Natural killer cell treated with Interleukin-12 subunit alpha and Interleukin-12 subunit beta and Interleukin-15 and Interleukin-18, amount 100 ng/mL, for 72 hours (primary cell): ENCODE measurements around the gene DNAH17. TPM values are rescaled to one million over a fixed set of nuclear protein-coding genes. Genes with fewer than 3 reads are reported as not detected.

Source experiments
- ATAC-seq, 2 donors: fragments of 150-1000 bp; cut with Tn5 transposase in 1 of 2; sonication (Bioruptor Pico), chemical (Tn5 transposase) in 1 of 2; 2 replicates each; pipeline ENCODE4 v1.10.0; 2021
- DNase-seq: peaks from one replicate; pipeline ENCODE4 v3.0.0; 2022; ENCODE audit warnings: low spot score
- H3K27ac Mint-ChIP-seq, 2 donors: 1 replicate in 1 of 2; 2 replicates in 1 of 2; pipeline ENCODE4 v1.8.0; 2022; ENCODE audit warnings: mixed read lengths in 2 of 2, mild to moderate bottlenecking in 1 of 2, moderate library complexity in 1 of 2
- H3K27me3 Mint-ChIP-seq, 2 donors: 1 replicate in 1 of 2; 2 replicates in 1 of 2; pipeline ENCODE4 v1.8.0; 2022; ENCODE audit warnings: mixed read lengths in 2 of 2
- H3K36me3 Mint-ChIP-seq: one replicate; pipeline ENCODE4 v1.8.0; 2022; ENCODE audit warnings: mixed read lengths
- H3K4me1 Mint-ChIP-seq, 2 donors: 1 replicate in 1 of 2; 2 replicates in 1 of 2; pipeline ENCODE4 v1.8.0; 2022; ENCODE audit warnings: low read depth in 2 of 2, mixed read lengths in 2 of 2, mild to moderate bottlenecking in 1 of 2
- H3K4me3 Mint-ChIP-seq: one replicate; pipeline ENCODE4 v1.8.0; 2022; ENCODE audit warnings: mixed read lengths
- H3K9me3 Mint-ChIP-seq: 2 replicates; pipeline ENCODE4 v1.8.0; 2022; ENCODE audit warnings: mixed read lengths
- total RNA-seq, 2 donors: library from RNA; stranded (reverse); gene quantifications; one replicate each; pipeline ENCODE4 v1.2.3, GENCODE V29; 2022

DNAH17 gene
- total RNA-seq, 2 donors from 2014 or later: 0.14 to 0.22 TPM

DNA sequence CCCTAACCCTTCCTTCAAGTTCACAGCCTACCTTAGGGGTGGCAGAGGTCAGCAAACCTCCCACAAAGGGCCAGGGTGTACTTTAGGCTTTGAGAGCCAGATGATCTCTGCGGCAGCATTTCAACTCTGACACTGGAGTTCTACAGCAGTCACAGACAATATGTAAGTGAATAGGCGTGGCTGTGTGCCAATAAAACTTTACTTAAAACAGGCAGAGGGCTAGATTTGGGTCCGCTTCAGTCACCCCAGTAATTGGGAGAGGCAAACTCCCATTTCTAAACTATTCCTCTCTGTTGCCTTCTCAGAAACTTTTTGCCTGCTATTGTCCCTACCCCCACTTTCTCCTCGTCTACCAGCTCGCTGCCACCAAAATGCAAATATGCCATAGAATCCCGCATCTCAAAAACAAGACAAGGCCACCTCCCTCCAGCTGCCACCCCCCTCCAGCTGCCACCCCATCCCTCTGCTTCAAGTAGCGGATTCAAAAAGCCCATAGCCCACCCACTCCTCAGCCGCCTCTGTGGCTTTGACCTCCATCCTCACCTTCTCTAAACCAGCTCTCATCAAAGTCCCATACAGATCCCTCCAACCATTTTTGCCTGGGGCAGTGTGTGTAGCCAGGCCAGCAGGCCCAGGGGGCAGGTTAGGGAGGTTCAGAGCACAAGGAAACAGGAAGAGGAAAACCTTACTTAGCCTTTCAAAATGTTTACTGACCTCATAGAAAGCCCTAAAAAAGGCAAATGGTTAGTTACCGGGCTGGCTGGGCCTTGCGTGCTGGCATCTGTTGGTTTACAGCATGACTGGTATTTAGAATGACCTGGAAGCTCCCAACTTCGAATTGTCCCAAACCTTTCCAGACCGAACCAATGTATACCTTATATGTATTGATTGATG, 19.9 kb upstream of the DNAH17 start:
- no peak for DNase-seq
- no peaks in the 10 kb centered on the region for H3K36me3 Mint-ChIP-seq
- H3K9me3 Mint-ChIP-seq: no peaks in the 10 kb centered on the region
- peaks cover 2 to 22% of the 10 kb centered on the region in 2 donors for H3K4me1 Mint-ChIP-seq
- H3K27me3 Mint-ChIP-seq: peaks cover 4 to 18% of the 10 kb centered on the region in 2 donors
- no peak overlapping the region for H3K4me3 Mint-ChIP-seq
- peak overlapping the region in 1 of 2 donors; percentile 69 for H3K27ac Mint-ChIP-seq
- ATAC-seq: no peak

DNA sequence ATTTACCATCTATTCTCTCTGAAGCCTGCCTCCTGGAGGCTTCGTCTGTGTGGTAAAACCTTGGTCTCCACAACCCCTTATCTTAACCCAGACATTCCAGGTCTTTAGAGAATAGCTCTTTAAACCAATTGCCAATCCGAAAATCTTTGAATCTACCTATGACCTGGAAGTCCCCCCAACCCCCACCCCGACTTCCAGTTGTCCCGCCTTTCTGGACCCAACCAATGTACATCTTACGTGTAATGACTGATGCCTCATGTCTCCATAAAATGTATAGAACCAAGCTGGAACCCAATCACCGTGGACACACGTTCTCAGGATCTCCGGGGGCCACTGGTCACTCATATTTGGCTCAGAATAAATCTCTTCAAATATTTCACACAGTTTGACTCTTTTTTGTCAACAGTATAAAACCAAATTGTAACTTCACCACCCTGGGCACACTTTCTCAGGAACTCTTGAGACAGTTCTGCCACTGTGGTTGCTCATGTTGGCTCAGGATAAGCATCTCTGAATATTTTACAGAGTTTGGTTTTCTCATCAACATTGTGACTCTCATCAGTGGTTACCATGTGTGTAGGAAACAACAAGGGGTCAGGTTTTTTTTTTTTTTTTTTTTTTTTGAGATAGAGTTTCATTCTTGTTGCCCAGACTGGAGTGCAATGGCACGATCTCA, 18.1 kb upstream of the DNAH17 start:
- Mint-ChIP-seq H3K36me3 (no peaks in the 10 kb centered on the region), H3K4me3 (no peak overlapping the region), H3K9me3 (no peaks in the 10 kb centered on the region), H3K27ac (peak overlapping the region in 1 of 2 donors; percentile 82), H3K4me1 (peaks cover 5 to 24% of the 10 kb centered on the region in 2 donors), H3K27me3 (peaks cover 4 to 18% of the 10 kb centered on the region in 2 donors)
- ATAC-seq: no peak
- no peak for DNase-seq

DNA sequence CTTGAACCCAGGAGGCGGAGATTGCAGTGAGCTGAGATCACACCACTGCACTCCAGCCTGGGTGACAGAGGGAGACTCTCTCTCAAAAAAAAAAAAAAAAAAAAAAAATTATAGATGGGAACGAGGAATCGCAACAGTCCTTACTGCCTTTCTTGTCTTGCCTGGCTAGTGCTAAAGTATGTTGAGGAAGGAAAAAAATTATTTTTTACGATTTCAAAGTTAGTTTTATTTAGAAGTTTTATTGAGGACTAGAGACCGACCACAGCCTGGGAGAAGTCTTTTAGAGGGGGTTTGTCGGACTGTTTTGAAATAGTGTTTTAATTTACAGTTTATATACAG, 15.8 kb upstream of the DNAH17 start:
- Mint-ChIP-seq H3K4me1 (peaks cover 5 to 20% of the 10 kb centered on the region in 2 donors), H3K36me3 (no peaks in the 10 kb centered on the region), H3K4me3 (peak overlapping the region; percentile 43), H3K27ac (peak overlapping the region in 1 of 2 donors; percentile 97), H3K9me3 (no peaks in the 10 kb centered on the region), H3K27me3 (peaks cover 0 to 18% of the 10 kb centered on the region in 2 donors)
- DNase-seq: no peak
- ATAC-seq: no peak

GRCh38 chr17:78591263-78591671, 14.1 kb upstream of the DNAH17 start:
- Mint-ChIP-seq H3K27ac (peak overlapping the region in 1 of 2 donors; percentile 33), H3K4me1 (peaks cover 5 to 17% of the 10 kb centered on the region in 2 donors), H3K4me3 (no peak overlapping the region), H3K27me3 (peaks cover 0 to 8% of the 10 kb centered on the region in 2 donors), H3K9me3 (no peaks in the 10 kb centered on the region), H3K36me3 (no peaks in the 10 kb centered on the region)
- DNase-seq (no peak), ATAC-seq (no peak)

DNA sequence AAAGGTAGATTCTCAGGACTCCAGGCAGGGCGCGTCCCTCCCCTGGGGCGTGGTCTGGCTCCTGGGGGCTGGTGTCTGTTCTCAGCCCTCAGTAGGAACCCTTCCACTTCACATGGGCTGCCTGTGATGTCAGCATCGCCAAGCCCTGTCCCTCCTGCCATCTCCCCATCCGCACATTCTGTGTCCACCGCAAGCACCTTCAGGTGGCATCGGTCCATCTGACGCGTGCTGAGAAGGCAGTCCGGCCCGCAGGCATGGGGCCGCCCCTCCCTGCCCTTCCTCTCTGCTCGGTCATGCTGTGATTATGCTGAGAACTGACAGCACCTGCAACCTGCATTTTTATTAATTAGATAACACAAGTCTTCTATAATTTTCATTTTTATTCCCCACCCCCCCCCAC, 12.7 kb upstream of the DNAH17 start:
- Mint-ChIP-seq H3K4me1 (peaks cover 5 to 13% of the 10 kb centered on the region in 2 donors), H3K9me3 (no peaks in the 10 kb centered on the region), H3K36me3 (no peaks in the 10 kb centered on the region), H3K27ac (no peak overlapping the region), H3K4me3 (no peak overlapping the region), H3K27me3 (peaks cover 0 to 7% of the 10 kb centered on the region in 2 donors)
- no peak for DNase-seq
- ATAC-seq: no peak

GRCh38 chr17:78589031-78589675, 12.0 kb upstream of the DNAH17 start:
- Mint-ChIP-seq H3K36me3 (no peaks in the 10 kb centered on the region), H3K4me1 (peaks cover 5 to 15% of the 10 kb centered on the region in 2 donors), H3K27ac (peak overlapping the region in 1 of 2 donors; percentile 73), H3K9me3 (no peaks in the 10 kb centered on the region), H3K4me3 (no peak overlapping the region), H3K27me3 (peaks cover 3 to 5% of the 10 kb centered on the region in 2 donors)
- DNase-seq (no peak), ATAC-seq (no peak)

DNA sequence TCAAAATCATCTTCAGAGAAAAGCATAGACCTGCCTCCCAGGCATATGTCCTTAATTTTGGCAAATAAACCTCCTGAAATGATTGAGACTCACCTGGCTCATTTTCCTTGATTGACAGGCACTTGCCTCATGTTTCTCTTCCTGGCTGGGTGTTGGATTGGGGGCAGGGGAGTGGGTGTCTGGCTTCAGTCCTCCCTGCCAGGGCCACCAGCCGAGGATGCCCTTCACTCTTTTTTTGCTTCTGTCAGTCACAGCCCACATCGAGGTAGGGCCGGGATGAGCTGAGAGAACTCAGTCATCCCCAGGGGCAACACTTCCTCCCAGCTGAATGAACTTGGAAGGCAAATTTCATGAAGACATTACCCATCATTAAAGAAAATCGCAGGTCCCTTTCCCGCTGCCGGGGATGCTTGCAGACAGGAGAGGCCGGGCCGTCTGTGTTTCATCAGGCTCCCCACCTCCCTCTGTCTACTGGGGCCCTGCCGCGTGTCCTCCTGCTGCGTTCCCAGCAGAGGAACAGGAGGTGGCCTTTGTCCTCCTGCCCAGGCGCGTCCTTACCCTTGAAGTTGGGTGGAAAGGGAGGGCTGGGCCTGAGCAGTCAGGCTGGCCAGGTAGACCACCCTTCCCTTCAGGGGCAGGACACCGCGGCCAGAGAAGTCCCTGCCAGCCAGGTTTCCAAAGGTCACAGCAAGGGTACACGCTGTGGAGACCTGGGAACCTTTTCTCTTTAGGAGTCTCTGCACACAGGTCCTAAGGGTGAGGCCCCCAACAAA, 11.2 kb upstream of the DNAH17 start:
- Mint-ChIP-seq H3K27ac (peak overlapping the region in 1 of 2 donors; percentile 73), H3K9me3 (peaks cover 2% of the 10 kb centered on the region), H3K4me1 (peaks cover 5 to 18% of the 10 kb centered on the region in 2 donors), H3K36me3 (no peaks in the 10 kb centered on the region), H3K4me3 (no peak overlapping the region), H3K27me3 (peaks cover 6 to 12% of the 10 kb centered on the region in 2 donors)
- DNase-seq: no peak
- no peak for ATAC-seq

DNA sequence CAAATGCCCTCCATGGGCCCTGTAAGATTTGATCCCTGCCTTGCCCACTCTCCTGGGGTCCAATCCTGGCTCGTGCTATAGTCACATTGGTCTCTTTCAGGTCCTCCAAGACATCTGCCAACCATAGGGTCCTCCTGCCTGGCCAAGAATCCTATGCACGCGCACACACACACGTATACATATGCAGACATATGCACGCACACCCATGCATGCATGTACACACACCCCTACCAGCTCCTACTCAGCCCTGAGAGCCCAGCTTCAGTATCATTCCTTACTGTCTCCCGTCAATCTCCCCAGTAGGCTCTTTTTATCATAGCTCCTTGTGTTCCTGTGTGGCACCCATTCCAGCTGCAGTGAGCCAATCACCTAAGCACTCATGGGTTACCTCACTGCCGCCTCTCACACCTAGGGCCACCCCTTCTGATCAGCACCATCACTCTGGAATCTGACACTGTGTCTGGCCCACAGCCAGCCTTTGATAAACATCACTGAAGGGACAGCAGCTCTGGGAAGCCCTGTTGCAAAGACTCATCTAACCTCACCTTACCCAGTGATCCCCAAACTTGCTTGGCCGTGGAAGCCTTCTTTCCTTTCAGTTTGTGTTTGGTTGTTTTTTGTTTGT, 7.9 kb upstream of the DNAH17 start:
- no peak overlapping the region for H3K4me3 Mint-ChIP-seq
- H3K36me3 Mint-ChIP-seq: no peaks in the 10 kb centered on the region
- peak overlapping the region in 1 of 2 donors; percentile 23 for H3K27ac Mint-ChIP-seq

GRCh38 chr17:78583091-78583490, 5.9 kb upstream of the DNAH17 start:
- Mint-ChIP-seq H3K4me1 (peaks cover 0 to 12% of the 10 kb centered on the region in 2 donors), H3K27me3 (peaks cover 11 to 12% of the 10 kb centered on the region in 2 donors), H3K27ac (no peak overlapping the region), H3K4me3 (no peak overlapping the region), H3K36me3 (no peaks in the 10 kb centered on the region), H3K9me3 (peaks cover 2% of the 10 kb centered on the region)
- DNase-seq (no peak), ATAC-seq (no peak)

More for the DNA sequence above, 7.9 kb upstream of the DNAH17 start:
- H3K9me3 Mint-ChIP-seq: peaks cover 2% of the 10 kb centered on the region
- H3K4me1 Mint-ChIP-seq: peaks cover 0 to 12% of the 10 kb centered on the region in 2 donors
- no peak for DNase-seq
- peaks cover 7 to 12% of the 10 kb centered on the region in 2 donors for H3K27me3 Mint-ChIP-seq
- no peak for ATAC-seq

GRCh38 chr17:78581304-78581703, 4.1 kb upstream of the DNAH17 start:
- no peak overlapping the region for H3K4me3 Mint-ChIP-seq
- H3K9me3 Mint-ChIP-seq: peaks cover 2% of the 10 kb centered on the region
- peaks cover 11 to 12% of the 10 kb centered on the region in 2 donors for H3K27me3 Mint-ChIP-seq
- no peak for ATAC-seq
- DNase-seq: no peak
- H3K36me3 Mint-ChIP-seq: no peaks in the 10 kb centered on the region
- H3K27ac Mint-ChIP-seq: peak overlapping the region in 1 of 2 donors; percentile 21
- peaks cover 0 to 5% of the 10 kb centered on the region in 2 donors for H3K4me1 Mint-ChIP-seq

DNA sequence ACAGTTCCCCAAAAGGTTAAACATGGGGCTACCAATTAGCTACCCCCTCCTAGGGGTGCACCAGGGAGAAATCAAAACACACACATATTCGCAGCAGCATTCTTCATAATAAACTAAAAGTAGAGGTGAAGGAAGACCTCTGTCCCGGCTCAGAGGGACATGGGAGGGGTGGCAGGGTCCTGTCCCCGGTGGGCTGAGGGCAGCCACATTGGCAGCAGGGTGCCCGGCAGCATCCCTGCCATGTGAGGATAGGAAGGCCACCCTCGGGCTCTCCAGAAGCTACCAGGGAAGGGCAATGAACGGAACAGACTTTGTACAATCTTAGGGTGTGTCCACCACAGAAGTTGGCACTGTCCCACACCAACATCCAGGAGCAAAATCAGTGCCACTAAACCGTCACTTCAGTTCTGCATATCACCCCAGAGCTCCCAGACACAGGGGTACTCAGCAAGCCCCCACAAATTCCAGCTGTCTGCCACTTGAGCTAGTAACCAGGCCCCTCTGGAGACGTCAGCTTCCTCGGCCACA, 3.1 kb upstream of the DNAH17 start:
- Mint-ChIP-seq H3K4me3 (no peak overlapping the region), H3K36me3 (no peaks in the 10 kb centered on the region), H3K27me3 (peaks cover 11 to 12% of the 10 kb centered on the region in 2 donors), H3K9me3 (peaks cover 2% of the 10 kb centered on the region), H3K27ac (peak overlapping the region in 1 of 2 donors; percentile 29), H3K4me1 (peaks cover 0 to 5% of the 10 kb centered on the region in 2 donors)
- DNase-seq (no peak), ATAC-seq (no peak)

- Mint-ChIP-seq H3K27me3 (peaks cover 0 to 5% of the 10 kb centered on the region in 2 donors), H3K9me3 (no peaks in the 10 kb centered on the region), H3K27ac (peak overlapping the region in 1 of 2 donors; percentile 33), H3K36me3 (no peaks in the 10 kb centered on the region), H3K4me3 (no peak overlapping the region), H3K4me1 (no peaks in the 10 kb centered on the region)
- no peak for DNase-seq
- ATAC-seq: no peak
These were observed 645 bp downstream of the DNAH17 start for GRCh38 chr17:78576389-78577112.
